Measurements from ENCODE around the gene NCKAP5.

The NCKAP5 gene

DNA sequence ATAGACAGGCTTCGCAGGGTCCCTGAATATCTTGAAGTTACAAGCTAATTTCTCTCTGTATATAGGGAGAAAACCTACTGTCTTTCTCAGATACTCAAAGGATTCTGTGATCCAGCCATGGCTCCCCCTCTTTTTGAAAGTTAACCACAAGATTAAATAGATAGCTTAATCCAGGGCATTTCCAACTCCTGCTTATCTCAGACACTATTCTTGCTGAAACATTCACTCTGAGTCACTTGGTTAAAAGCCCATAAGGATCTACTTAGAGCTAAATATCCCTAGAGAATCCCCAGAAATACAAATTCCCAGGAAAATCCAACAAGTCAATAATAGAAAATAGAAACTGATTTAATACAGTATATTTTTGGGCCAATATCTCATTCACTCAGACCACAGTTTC, 719.1 kb downstream of the NCKAP5 start:
- DNase-seq (ENCODE audit: extremely low spot score): no peak

DNA sequence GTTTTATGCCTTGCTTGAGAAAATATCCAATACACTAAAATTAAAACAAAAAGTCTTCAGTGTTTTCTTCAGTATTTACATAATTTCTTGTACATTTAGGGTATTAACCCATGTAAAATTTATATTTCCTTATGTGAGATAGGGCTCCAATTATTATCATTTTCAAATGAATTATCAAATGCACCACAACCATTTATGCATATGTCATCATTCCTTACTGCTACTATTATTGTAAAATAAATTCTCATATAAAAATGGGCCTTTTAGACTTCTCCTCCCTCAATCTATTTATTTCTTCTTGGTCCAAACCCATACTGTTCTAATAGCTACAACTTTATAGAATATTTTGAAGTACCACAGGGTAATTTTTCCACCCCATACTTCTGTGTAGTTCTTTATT, 722.9 kb downstream of the NCKAP5 start:
- ChIA-PET POLR2A (no interaction called here), CTCF (no interaction called here)
- TF ChIP-seq, protein P1, sequence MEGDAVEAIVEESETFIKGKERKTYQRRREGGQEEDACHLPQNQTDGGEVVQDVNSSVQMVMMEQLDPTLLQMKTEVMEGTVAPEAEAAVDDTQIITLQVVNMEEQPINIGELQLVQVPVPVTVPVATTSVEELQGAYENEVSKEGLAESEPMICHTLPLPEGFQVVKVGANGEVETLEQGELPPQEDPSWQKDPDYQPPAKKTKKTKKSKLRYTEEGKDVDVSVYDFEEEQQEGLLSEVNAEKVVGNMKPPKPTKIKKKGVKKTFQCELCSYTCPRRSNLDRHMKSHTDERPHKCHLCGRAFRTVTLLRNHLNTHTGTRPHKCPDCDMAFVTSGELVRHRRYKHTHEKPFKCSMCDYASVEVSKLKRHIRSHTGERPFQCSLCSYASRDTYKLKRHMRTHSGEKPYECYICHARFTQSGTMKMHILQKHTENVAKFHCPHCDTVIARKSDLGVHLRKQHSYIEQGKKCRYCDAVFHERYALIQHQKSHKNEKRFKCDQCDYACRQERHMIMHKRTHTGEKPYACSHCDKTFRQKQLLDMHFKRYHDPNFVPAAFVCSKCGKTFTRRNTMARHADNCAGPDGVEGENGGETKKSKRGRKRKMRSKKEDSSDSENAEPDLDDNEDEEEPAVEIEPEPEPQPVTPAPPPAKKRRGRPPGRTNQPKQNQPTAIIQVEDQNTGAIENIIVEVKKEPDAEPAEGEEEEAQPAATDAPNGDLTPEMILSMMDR (IDR thresholded peaks at IDR 0.05; ENCODE audit: control extremely low read depth, extremely low read depth, low read depth, missing control alignments): no peak
- no peak for DNase-seq (ENCODE audit: extremely low spot score)

More for the DNA sequence above, 719.1 kb downstream of the NCKAP5 start:
- CTCF ChIA-PET: interaction anchor here (1.3 to 1.6 kb wide), 3 partner anchors 9 to 15 kb away, joined by 3 to 4 read pairs (median 4); no protein-coding TSS in a partner anchor
- TF ChIP-seq, protein P1 (IDR thresholded peaks at IDR 0.05; ENCODE audit: control extremely low read depth, extremely low read depth, low read depth, missing control alignments): no peak
- POLR2A ChIA-PET: no interaction called here

DNA sequence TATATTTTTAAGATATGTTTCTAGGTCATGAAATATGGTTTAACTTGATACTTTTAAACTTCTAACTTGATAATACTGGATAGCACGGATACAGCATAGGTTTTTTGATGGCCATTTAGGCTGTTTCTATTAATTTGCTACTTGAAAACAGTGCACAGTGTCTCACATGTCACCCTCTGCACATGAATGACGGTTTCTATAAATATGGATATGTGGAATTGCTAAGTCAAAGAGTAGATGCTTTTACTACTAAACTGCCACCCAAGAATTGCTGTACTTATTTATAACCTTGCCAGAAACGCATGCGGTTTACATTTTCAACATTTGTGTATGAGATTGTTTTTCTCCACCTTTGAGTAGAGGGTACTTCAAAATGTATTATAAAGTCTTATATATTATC, 723.7 kb downstream of the NCKAP5 start:
- CTCF ChIA-PET: no interaction called here
- DNase-seq (ENCODE audit: extremely low spot score): no peak
- TF ChIP-seq, protein P1 (IDR thresholded peaks at IDR 0.05; ENCODE audit: control extremely low read depth, extremely low read depth, low read depth, missing control alignments): no peak
- POLR2A ChIA-PET: no interaction called here

DNA sequence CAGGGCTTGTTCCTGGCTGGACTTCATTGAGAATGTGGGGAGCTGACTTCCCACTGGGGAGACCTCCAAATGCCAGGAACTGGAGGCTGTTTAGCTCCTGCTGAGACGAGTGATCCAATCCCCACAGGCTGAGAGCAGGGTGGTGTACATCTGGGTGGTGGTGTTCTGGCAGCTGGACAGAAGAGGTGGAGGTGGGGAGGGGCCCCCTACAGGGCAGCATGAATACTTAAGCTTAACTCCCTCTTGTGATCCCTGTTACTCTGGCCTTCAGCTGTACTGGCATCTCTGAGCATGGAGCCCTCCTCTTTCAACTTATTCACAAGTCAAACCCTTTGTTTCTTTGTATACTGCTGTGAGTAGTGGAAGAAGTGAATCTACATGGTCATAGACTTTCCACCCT, 730.5 kb downstream of the NCKAP5 start:
- TF ChIP-seq, protein P1 (IDR thresholded peaks at IDR 0.05; ENCODE audit: control extremely low read depth, extremely low read depth, low read depth, missing control alignments): no peak
- POLR2A ChIA-PET: no interaction called here

DNA sequence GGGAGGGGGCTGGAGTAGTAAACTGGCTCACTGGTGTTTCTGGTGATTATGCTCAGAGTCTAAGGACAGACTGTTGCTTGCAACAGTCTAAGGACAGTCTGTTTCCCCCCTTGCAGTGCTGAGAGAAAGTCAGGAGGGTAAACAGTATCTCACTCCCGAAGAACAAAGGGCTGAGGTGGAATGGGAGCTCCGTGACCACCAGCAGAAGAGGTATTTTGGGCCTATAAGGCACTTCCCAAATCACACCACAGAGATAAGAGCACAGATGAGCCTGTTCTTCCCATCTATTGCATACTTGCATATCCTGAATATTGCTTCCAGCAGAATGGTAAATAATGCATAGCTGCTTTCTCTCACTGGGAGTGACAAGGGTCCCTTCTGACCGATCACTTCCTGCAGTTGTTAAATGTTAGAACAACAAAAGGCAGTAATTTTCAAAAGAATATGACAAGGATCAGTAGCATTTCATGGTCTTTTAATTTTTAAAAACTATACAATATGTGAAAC, 737.9 kb downstream of the NCKAP5 start:
- CTCF ChIA-PET: no interaction called here
- no peak for DNase-seq (ENCODE audit: extremely low spot score)
- POLR2A ChIA-PET: no interaction called here
- TF ChIP-seq, protein P1 (IDR thresholded peaks at IDR 0.05; ENCODE audit: control extremely low read depth, extremely low read depth, low read depth, missing control alignments): no peak

More for the DNA sequence above, 730.5 kb downstream of the NCKAP5 start:
- no peak for DNase-seq (ENCODE audit: extremely low spot score)
- CTCF ChIA-PET: interaction anchor here (1.6 to 3.7 kb wide), 2 partner anchors 10 to 15 kb away, joined by 4 to 14 read pairs; no protein-coding TSS in a partner anchor

DNA sequence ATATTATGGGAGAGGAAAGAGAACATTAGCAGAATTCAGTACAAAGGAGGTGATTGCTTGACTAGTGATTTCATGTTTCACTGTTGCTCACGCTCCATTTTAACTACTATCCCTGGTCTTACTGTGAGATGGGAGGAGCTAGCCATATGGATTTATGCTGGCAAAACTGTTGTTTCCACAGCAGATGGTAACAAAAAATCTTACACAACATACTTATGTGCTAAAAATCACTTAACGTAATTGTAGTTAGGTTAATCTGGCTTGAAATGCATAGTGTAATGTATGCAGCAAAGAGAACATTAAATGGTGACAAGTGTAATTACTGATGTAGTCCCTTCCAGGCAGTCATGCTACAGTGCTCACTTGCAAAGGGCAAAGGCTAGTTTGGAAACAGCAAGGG, 742.7 kb downstream of the NCKAP5 start:
- POLR2A ChIA-PET: no interaction called here

More for the DNA sequence above, 742.7 kb downstream of the NCKAP5 start:
- CTCF ChIA-PET: no interaction called here
- TF ChIP-seq, protein P1 (IDR thresholded peaks at IDR 0.05; ENCODE audit: control extremely low read depth, extremely low read depth, low read depth, missing control alignments): no peak
- no peak for DNase-seq (ENCODE audit: extremely low spot score)
